Ishikawa (cell line): ENCODE measurements around the gene MECR.

Experiments
- FOXM1 ChIP-seq: IDR thresholded peaks from 2 replicates; pipeline ENCODE4 v1.6.1; 2012; ENCODE audit warnings: low read depth, borderline replicate concordance
- NFIC ChIP-seq: IDR thresholded peaks from 2 replicates; pipeline ENCODE4 v1.6.1; 2012
- TAF1 ChIP-seq: IDR thresholded peaks from 2 replicates; pipeline ENCODE4 v1.6.1; 2012; ENCODE audit warnings: low read depth, mild to moderate bottlenecking
- TEAD4 ChIP-seq: IDR thresholded peaks from 2 replicates; pipeline ENCODE4 v1.6.1; 2012

DNA sequence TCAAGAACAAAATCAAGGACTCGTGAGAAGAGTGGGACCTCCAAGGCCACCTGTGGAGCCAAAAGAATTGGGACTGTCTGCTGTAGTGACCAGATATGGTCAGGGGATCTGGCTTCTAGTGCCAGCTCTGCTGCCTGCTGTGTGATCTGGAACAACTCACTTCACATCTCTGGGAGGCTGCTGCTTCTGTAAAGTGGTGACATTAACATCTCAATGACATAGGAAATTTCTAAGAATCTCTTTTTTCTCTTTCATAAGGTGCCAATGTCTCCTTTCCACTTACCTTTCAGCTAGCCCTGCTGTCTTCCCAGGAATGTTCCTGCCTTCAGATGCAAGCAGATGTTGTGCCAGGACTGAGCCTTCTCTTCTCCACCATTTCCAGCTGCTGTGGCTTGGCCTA lies 44.0 kb downstream of the MECR start:
- TF ChIP-seq TEAD4 (no peak), FOXM1 (no peak), TAF1 (no peak), NFIC (no peak)
